Measurements from ENCODE around the gene KRTAP10-10. TPM values are rescaled to one million over a fixed set of nuclear protein-coding genes. Genes with fewer than 3 reads are reported as not detected.

KRTAP10-10 gene
- total and polyA plus RNA-seq, 2 of the 8 experiments (the other 6 are each of a cell fraction or from before 2014, with no cell fraction given), result not detected

GRCh38 chr21:44615466-44615865 lies 21.7 kb upstream of the KRTAP10-10 start (continued):
- no peak for TF ChIP-seq CBX8 (IDR thresholded peaks at IDR 0.05; ENCODE audit: borderline replicate concordance, low read depth, low read length)

Data from H1 (cell line).